ENCODE data around the gene GCK. TPM values are rescaled to one million over a fixed set of nuclear protein-coding genes. Genes with fewer than 3 reads are reported as not detected.

The GCK gene
- total and polyA plus RNA-seq, 2 of the 13 experiments (the other 11 are each of a cell fraction or from before 2014, with no cell fraction given), result not detected

- TF ChIP-seq, protein P1, sequence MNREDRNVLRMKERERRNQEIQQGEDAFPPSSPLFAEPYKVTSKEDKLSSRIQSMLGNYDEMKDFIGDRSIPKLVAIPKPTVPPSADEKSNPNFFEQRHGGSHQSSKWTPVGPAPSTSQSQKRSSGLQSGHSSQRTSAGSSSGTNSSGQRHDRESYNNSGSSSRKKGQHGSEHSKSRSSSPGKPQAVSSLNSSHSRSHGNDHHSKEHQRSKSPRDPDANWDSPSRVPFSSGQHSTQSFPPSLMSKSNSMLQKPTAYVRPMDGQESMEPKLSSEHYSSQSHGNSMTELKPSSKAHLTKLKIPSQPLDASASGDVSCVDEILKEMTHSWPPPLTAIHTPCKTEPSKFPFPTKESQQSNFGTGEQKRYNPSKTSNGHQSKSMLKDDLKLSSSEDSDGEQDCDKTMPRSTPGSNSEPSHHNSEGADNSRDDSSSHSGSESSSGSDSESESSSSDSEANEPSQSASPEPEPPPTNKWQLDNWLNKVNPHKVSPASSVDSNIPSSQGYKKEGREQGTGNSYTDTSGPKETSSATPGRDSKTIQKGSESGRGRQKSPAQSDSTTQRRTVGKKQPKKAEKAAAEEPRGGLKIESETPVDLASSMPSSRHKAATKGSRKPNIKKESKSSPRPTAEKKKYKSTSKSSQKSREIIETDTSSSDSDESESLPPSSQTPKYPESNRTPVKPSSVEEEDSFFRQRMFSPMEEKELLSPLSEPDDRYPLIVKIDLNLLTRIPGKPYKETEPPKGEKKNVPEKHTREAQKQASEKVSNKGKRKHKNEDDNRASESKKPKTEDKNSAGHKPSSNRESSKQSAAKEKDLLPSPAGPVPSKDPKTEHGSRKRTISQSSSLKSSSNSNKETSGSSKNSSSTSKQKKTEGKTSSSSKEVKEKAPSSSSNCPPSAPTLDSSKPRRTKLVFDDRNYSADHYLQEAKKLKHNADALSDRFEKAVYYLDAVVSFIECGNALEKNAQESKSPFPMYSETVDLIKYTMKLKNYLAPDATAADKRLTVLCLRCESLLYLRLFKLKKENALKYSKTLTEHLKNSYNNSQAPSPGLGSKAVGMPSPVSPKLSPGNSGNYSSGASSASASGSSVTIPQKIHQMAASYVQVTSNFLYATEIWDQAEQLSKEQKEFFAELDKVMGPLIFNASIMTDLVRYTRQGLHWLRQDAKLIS (CRISPR knock-in tag; IDR thresholded peaks at IDR 0.05), result no peak
- no peak for TF ChIP-seq GRHL1 (CRISPR knock-in tag; conservative IDR thresholded peaks at IDR 0.05)
- no peak for TF ChIP-seq THAP7 (CRISPR knock-in tag; IDR thresholded peaks at IDR 0.05)
- no peak for TF ChIP-seq ISX (CRISPR knock-in tag; conservative IDR thresholded peaks at IDR 0.05)
- no peak for TF ChIP-seq DMAP1 (CRISPR knock-in tag; IDR thresholded peaks at IDR 0.05)
- TF ChIP-seq ZSCAN22 (CRISPR knock-in tag; IDR thresholded peaks at IDR 0.05), result no peak
- TF ChIP-seq, protein P2, sequence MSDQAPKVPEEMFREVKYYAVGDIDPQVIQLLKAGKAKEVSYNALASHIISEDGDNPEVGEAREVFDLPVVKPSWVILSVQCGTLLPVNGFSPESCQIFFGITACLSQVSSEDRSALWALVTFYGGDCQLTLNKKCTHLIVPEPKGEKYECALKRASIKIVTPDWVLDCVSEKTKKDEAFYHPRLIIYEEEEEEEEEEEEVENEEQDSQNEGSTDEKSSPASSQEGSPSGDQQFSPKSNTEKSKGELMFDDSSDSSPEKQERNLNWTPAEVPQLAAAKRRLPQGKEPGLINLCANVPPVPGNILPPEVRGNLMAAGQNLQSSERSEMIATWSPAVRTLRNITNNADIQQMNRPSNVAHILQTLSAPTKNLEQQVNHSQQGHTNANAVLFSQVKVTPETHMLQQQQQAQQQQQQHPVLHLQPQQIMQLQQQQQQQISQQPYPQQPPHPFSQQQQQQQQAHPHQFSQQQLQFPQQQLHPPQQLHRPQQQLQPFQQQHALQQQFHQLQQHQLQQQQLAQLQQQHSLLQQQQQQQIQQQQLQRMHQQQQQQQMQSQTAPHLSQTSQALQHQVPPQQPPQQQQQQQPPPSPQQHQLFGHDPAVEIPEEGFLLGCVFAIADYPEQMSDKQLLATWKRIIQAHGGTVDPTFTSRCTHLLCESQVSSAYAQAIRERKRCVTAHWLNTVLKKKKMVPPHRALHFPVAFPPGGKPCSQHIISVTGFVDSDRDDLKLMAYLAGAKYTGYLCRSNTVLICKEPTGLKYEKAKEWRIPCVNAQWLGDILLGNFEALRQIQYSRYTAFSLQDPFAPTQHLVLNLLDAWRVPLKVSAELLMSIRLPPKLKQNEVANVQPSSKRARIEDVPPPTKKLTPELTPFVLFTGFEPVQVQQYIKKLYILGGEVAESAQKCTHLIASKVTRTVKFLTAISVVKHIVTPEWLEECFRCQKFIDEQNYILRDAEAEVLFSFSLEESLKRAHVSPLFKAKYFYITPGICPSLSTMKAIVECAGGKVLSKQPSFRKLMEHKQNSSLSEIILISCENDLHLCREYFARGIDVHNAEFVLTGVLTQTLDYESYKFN (CRISPR knock-in tag; conservative IDR thresholded peaks at IDR 0.05), result no peak
- TF ChIP-seq CEBPB (IDR thresholded peaks at IDR 0.05; ENCODE audit: borderline replicate concordance, low read depth, low read length), result no peak
- TF ChIP-seq PHF21A (CRISPR knock-in tag; IDR thresholded peaks at IDR 0.05), result no peak
Observed at GRCh38 chr7:44216521-44217222, 27.4 kb upstream of the GCK start (continued).

All from HepG2 (cell line).